ENCODE results near the gene PPP1R36. TPM values are rescaled to one million over a fixed set of nuclear protein-coding genes. Genes with fewer than 3 reads are reported as not detected.
"Not testable (repeated sequence)": the region's sequence is repeated elsewhere in the genome, so short reads cannot be mapped to it uniquely, and the experiment has no call there.

PPP1R36 gene
- polyA plus RNA-seq, 2 donors, result 0.26 to 0.71 TPM

DNA sequence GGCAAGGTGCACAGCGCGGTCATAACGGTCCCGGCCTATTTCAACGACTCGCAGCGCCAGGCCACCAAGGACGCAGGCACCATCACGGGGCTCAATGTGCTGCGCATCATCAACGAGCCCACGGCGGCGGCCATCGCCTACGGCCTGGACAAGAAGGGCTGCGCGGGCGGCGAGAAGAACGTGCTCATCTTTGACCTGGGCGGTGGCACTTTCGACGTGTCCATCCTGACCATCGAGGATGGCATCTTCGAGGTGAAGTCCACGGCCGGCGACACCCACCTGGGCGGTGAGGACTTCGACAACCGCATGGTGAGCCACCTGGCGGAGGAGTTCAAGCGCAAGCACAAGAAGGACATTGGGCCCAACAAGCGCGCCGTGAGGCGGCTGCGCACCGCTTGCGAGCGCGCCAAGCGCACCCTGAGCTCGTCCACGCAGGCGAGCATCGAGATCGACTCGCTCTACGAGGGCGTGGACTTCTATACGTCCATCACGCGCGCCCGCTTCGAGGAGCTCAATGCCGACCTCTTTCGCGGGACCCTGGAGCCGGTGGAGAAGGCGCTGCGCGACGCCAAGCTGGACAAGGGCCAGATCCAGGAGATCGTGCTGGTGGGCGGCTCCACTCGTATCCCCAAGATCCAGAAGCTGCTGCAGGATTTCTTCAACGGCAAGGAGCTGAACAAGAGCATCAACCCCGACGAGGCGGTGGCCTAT is 8.3 kb upstream of the PPP1R36 start:
- Histone ChIP-seq H3K4me3 (ENCODE audit: low read depth in 1 of 2, low read length in 2 of 2) (peak overlapping the region; percentile 55 to 82), H3K9me3 (ENCODE audit: control insufficient read depth in 2 of 2, insufficient read depth in 1 of 2, low read depth in 1 of 2, low read length in 1 of 2) (peaks cover 0 to 6% of the 10 kb centered on the region in 2 donors), H3K27me3 (ENCODE audit: control insufficient read depth in 1 of 2, insufficient read depth in 2 of 2, low read length in 2 of 2) (no peaks in the 10 kb centered on the region), H3K4me1 (ENCODE audit: control insufficient read depth in 2 of 2, insufficient read depth in 2 of 2, low read length in 1 of 2) (peaks cover 0 to 8% of the 10 kb centered on the region in 2 donors), H3K36me3 (ENCODE audit: control insufficient read depth in 2 of 2, insufficient read depth in 2 of 2, low read length in 1 of 2) (no peaks in the 10 kb centered on the region), H3K27ac (ENCODE audit: low read depth in 2 of 2, low read length in 1 of 2) (peak overlapping the region; percentile 68 to 79)
- WGBS, 2 donors, result 13 to 18% methylated on average over 73 of the region's 73 CpGs

DNA sequence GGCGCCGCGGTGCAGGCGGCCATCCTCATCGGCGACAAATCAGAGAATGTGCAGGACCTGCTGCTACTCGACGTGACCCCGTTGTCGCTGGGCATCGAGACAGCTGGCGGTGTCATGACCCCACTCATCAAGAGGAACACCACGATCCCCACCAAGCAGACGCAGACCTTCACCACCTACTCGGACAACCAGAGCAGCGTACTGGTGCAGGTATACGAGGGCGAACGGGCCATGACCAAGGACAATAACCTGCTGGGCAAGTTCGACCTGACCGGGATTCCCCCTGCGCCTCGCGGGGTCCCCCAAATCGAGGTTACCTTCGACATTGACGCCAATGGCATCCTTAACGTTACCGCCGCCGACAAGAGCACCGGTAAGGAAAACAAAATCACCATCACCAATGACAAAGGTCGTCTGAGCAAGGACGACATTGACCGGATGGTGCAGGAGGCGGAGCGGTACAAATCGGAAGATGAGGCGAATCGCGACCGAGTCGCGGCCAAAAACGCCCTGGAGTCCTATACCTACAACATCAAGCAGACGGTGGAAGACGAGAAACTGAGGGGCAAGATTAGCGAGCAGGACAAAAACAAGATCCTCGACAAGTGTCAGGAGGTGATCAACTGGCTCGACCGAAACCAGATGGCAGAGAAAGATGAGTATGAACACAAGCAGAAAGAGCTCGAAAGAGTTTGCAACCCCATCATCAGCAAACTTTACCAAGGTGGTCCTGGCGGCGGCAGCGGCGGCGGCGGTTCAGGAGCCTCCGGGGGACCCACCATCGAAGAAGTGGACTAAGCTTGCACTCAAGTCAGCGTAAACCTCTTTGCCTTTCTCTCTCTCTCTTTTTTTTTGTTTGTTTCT is 7.6 kb upstream of the PPP1R36 start:
- peaks cover 0 to 8% of the 10 kb centered on the region in 2 donors for H3K4me1 ChIP-seq (ENCODE audit: control insufficient read depth in 2 of 2, insufficient read depth in 2 of 2, low read length in 1 of 2)
- H3K4me3 ChIP-seq (ENCODE audit: low read depth in 1 of 2, low read length in 2 of 2), result peak overlapping the region; percentile 55 to 82
- H3K27me3 ChIP-seq (ENCODE audit: control insufficient read depth in 1 of 2, insufficient read depth in 2 of 2, low read length in 2 of 2), result no peaks in the 10 kb centered on the region
- peaks cover 0 to 6% of the 10 kb centered on the region in 2 donors for H3K9me3 ChIP-seq (ENCODE audit: control insufficient read depth in 2 of 2, insufficient read depth in 1 of 2, low read depth in 1 of 2, low read length in 1 of 2)
- 5 to 8% methylated on average over 61 of the region's 61 CpGs for WGBS, 2 donors
- peak overlapping the region; percentile 68 to 79 for H3K27ac ChIP-seq (ENCODE audit: low read depth in 2 of 2, low read length in 1 of 2)
- H3K36me3 ChIP-seq (ENCODE audit: control insufficient read depth in 2 of 2, insufficient read depth in 2 of 2, low read length in 1 of 2), result no peaks in the 10 kb centered on the region

- peak overlapping the region; percentile 55 to 82 for H3K4me3 ChIP-seq (ENCODE audit: low read depth in 1 of 2, low read length in 2 of 2)
- no peaks in the 10 kb centered on the region for H3K27me3 ChIP-seq (ENCODE audit: control insufficient read depth in 1 of 2, insufficient read depth in 2 of 2, low read length in 2 of 2)
- no peaks in the 10 kb centered on the region for H3K36me3 ChIP-seq (ENCODE audit: control insufficient read depth in 2 of 2, insufficient read depth in 2 of 2, low read length in 1 of 2)
- peaks cover 0 to 6% of the 10 kb centered on the region in 2 donors for H3K9me3 ChIP-seq (ENCODE audit: control insufficient read depth in 2 of 2, insufficient read depth in 1 of 2, low read depth in 1 of 2, low read length in 1 of 2)
- H3K27ac ChIP-seq (ENCODE audit: low read depth in 2 of 2, low read length in 1 of 2), result peak overlapping the region in 1 of 2 donors; percentile 79
- WGBS, 2 donors, result 25 to 28% methylated on average over 4 of the region's 4 CpGs
- peaks cover 0 to 8% of the 10 kb centered on the region in 2 donors for H3K4me1 ChIP-seq (ENCODE audit: control insufficient read depth in 2 of 2, insufficient read depth in 2 of 2, low read length in 1 of 2)
Observed at GRCh38 chr14:64542836-64543201, 6.9 kb upstream of the PPP1R36 start.

- Histone ChIP-seq H3K36me3 (ENCODE audit: control insufficient read depth in 2 of 2, insufficient read depth in 2 of 2, low read length in 1 of 2) (no peaks in the 10 kb centered on the region), H3K4me1 (ENCODE audit: control insufficient read depth in 2 of 2, insufficient read depth in 2 of 2, low read length in 1 of 2) (peaks cover 0 to 8% of the 10 kb centered on the region in 2 donors), H3K27ac (ENCODE audit: low read depth in 2 of 2, low read length in 1 of 2) (no peak overlapping the region), H3K27me3 (ENCODE audit: control insufficient read depth in 1 of 2, insufficient read depth in 2 of 2, low read length in 2 of 2) (no peaks in the 10 kb centered on the region), H3K4me3 (ENCODE audit: low read depth in 1 of 2, low read length in 2 of 2) (peak overlapping the region in 1 of 2 donors; percentile 32), H3K9me3 (ENCODE audit: control insufficient read depth in 2 of 2, insufficient read depth in 1 of 2, low read depth in 1 of 2, low read length in 1 of 2) (peaks cover 0 to 6% of the 10 kb centered on the region in 2 donors)
- 35 to 51% methylated on average over 5 of the region's 5 CpGs for WGBS, 2 donors
Observed at GRCh38 chr14:64544607-64545312, 5.0 kb upstream of the PPP1R36 start.

- no peaks in the 10 kb centered on the region for H3K4me1 ChIP-seq (ENCODE audit: control insufficient read depth in 2 of 2, insufficient read depth in 2 of 2, low read length in 1 of 2)
- H3K36me3 ChIP-seq (ENCODE audit: control insufficient read depth in 2 of 2, insufficient read depth in 2 of 2, low read length in 1 of 2), result no peaks in the 10 kb centered on the region
- no peaks in the 10 kb centered on the region for H3K9me3 ChIP-seq (ENCODE audit: control insufficient read depth in 2 of 2, insufficient read depth in 1 of 2, low read depth in 1 of 2, low read length in 1 of 2)
- WGBS, 2 donors, result 52 to 63% methylated on average over 1 of the region's 1 CpG
- no peak overlapping the region for H3K27ac ChIP-seq (ENCODE audit: low read depth in 2 of 2, low read length in 1 of 2)
- H3K27me3 ChIP-seq (ENCODE audit: control insufficient read depth in 1 of 2, insufficient read depth in 2 of 2, low read length in 2 of 2), result no peaks in the 10 kb centered on the region
- no peak overlapping the region for H3K4me3 ChIP-seq (ENCODE audit: low read depth in 1 of 2, low read length in 2 of 2)
Observed at GRCh38 chr14:64549016-64549415, 745 bp upstream of the PPP1R36 start.

DNA sequence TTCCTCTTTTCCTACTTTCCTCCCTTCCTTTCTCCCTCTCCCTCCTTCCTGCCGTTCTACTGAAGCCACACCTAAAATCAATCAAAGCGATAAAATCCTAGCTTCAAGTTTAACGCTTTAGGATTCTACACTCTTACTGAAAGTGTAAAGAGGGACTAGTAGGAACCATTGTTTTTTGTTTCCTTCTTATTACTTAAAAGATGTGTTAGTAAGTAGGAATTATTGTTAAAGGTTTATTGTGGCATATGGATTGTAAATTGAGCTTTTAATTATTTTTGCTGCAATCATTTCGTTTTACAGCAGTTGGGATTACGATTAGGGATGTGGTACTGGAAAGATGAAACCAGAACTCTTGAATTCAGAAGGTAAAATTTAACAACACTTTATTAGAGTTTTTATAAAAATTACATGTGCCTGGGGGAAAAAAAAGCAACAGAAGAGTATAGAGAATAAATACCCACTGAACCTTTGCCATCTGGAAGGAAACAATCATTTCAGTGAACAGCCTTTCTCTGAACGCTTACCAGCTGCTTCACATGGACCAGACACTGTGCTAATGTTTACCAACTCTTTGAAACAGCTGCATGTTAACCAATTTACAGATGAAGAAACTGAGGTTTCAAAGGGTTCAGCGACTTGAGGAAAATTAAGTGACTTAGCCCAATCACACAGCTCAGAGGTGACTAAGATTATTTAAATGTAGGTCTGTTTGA is 1.0 kb downstream of the PPP1R36 start:
- Histone ChIP-seq H3K27ac (ENCODE audit: low read depth in 2 of 2, low read length in 1 of 2) (no peak overlapping the region), H3K9me3 (ENCODE audit: control insufficient read depth in 2 of 2, insufficient read depth in 1 of 2, low read depth in 1 of 2, low read length in 1 of 2) (no peaks in the 10 kb centered on the region), H3K4me3 (ENCODE audit: low read depth in 1 of 2, low read length in 2 of 2) (no peak overlapping the region), H3K4me1 (ENCODE audit: control insufficient read depth in 2 of 2, insufficient read depth in 2 of 2, low read length in 1 of 2) (no peaks in the 10 kb centered on the region), H3K27me3 (ENCODE audit: control insufficient read depth in 1 of 2, insufficient read depth in 2 of 2, low read length in 2 of 2) (no peaks in the 10 kb centered on the region), H3K36me3 (ENCODE audit: control insufficient read depth in 2 of 2, insufficient read depth in 2 of 2, low read length in 1 of 2) (no peaks in the 10 kb centered on the region)
- 42 to 48% methylated on average over 7 of the region's 7 CpGs for WGBS, 2 donors

GRCh38 chr14:64554556-64554955 is 4.8 kb downstream of the PPP1R36 start:
- H3K4me3 ChIP-seq (ENCODE audit: low read depth in 1 of 2, low read length in 2 of 2), result no peak overlapping the region
- H3K9me3 ChIP-seq (ENCODE audit: control insufficient read depth in 2 of 2, insufficient read depth in 1 of 2, low read depth in 1 of 2, low read length in 1 of 2), result no peaks in the 10 kb centered on the region
- H3K27ac ChIP-seq (ENCODE audit: low read depth in 2 of 2, low read length in 1 of 2), result no peak overlapping the region
- WGBS, 2 donors, result 67 to 74% methylated on average over 4 of the region's 4 CpGs
- no peaks in the 10 kb centered on the region for H3K27me3 ChIP-seq (ENCODE audit: control insufficient read depth in 1 of 2, insufficient read depth in 2 of 2, low read length in 2 of 2)
- no peaks in the 10 kb centered on the region for H3K4me1 ChIP-seq (ENCODE audit: control insufficient read depth in 2 of 2, insufficient read depth in 2 of 2, low read length in 1 of 2)
- no peaks in the 10 kb centered on the region for H3K36me3 ChIP-seq (ENCODE audit: control insufficient read depth in 2 of 2, insufficient read depth in 2 of 2, low read length in 1 of 2)

DNA sequence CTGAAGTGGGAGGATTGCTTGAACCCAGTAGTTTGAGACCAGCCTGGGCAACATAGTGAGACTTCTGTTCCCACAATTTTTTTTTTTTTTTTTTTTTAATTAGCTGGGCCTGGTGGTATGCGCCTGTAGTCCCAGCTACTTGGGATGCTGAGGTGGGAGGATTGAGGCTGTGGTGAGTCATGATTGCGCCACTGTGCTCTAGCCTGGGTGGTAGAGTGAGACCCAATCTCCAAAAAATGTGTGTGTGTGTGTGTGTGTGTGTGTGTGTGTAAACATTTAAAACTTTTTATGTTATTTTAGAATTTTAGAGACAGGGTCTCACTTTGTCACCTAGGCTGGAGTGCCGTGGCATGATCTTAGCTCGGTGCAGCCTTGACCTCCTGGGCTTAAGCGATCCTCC is 6.8 kb downstream of the PPP1R36 start:
- no peaks in the 10 kb centered on the region for H3K36me3 ChIP-seq (ENCODE audit: control insufficient read depth in 2 of 2, insufficient read depth in 2 of 2, low read length in 1 of 2)
- H3K9me3 ChIP-seq (ENCODE audit: control insufficient read depth in 2 of 2, insufficient read depth in 1 of 2, low read depth in 1 of 2, low read length in 1 of 2), result no peaks in the 10 kb centered on the region
- H3K27me3 ChIP-seq (ENCODE audit: control insufficient read depth in 1 of 2, insufficient read depth in 2 of 2, low read length in 2 of 2), result no peaks in the 10 kb centered on the region
- WGBS, 2 donors, result 93 to 97% methylated on average over 5 of the region's 5 CpGs
- H3K4me3 ChIP-seq (ENCODE audit: low read depth in 1 of 2, low read length in 2 of 2), result no peak overlapping the region
- H3K27ac ChIP-seq (ENCODE audit: low read depth in 2 of 2, low read length in 1 of 2), result no peak overlapping the region
- H3K4me1 ChIP-seq (ENCODE audit: control insufficient read depth in 2 of 2, insufficient read depth in 2 of 2, low read length in 1 of 2), result no peaks in the 10 kb centered on the region

DNA sequence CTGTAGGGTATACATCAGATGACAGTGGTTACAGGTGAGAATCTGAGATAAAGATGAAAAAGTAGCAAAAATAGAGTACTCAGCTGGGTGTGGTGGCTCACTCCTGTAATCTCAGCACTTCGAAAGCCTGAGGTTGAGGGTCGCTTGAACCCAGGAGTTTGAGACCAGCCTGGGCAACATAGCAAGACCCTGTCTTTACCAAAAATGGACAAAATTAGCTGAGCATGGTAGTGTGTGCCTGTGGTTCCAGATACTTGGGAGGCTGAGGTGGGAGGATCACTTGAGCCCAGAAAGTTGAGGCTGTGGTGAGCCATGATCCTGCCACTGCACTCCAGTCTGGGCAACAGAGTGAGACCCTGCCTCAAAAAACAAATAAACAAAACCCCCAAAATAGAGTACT is 8.5 kb downstream of the PPP1R36 start:
- not testable (repeated sequence) for H3K36me3 ChIP-seq (ENCODE audit: control insufficient read depth in 2 of 2, insufficient read depth in 2 of 2, low read length in 1 of 2); H3K4me1 ChIP-seq (ENCODE audit: control insufficient read depth in 2 of 2, insufficient read depth in 2 of 2, low read length in 1 of 2); H3K4me3 ChIP-seq (ENCODE audit: low read depth in 1 of 2, low read length in 2 of 2); H3K9me3 ChIP-seq (ENCODE audit: control insufficient read depth in 2 of 2, insufficient read depth in 1 of 2, low read depth in 1 of 2, low read length in 1 of 2); H3K27ac ChIP-seq (ENCODE audit: low read depth in 2 of 2, low read length in 1 of 2); H3K27me3 ChIP-seq (ENCODE audit: control insufficient read depth in 1 of 2, insufficient read depth in 2 of 2, low read length in 2 of 2)
- 93 to 99% methylated on average over 2 of the region's 2 CpGs for WGBS, 2 donors

All from esophagus (tissue), 2 donors.